Measurements from ENCODE around the gene SLC17A4. TPM values are rescaled to one million over a fixed set of nuclear protein-coding genes. Genes with fewer than 3 reads are reported as not detected.

SLC17A4 gene
- total and polyA plus RNA-seq, 2 experiments from 2014 or later = 6.3 to 9.6 TPM

- no peak for TF ChIP-seq EZH2 (IDR thresholded peaks at IDR 0.05; ENCODE audit: borderline replicate concordance)
- TF ChIP-seq EZH2phosphoT487 (IDR thresholded peaks at IDR 0.05; ENCODE audit: low read depth, severe bottlenecking, unreplicated experiment) = no peak
- TF ChIP-seq CTCF (IDR thresholded peaks at IDR 0.05; ENCODE audit: poor library complexity) = no peak
- H4K20me1 ChIP-seq (ENCODE audit: insufficient read depth, poor library complexity, severe bottlenecking) = no peaks in the 10 kb centered on the region
- H3K4me3 ChIP-seq = no peak overlapping the region
- no peak overlapping the region for H3K4me2 ChIP-seq
- H2AFZ ChIP-seq = no peak overlapping the region
- DNase-seq (ENCODE audit: low spot score) = no peak
- no peak overlapping the region for H3K27ac ChIP-seq
- H3K36me3 ChIP-seq (replicated peaks; ENCODE audit: insufficient read depth, low read depth) = no peaks in the 10 kb centered on the region
- WGBS (ENCODE audit: low lambda C conversion rate, missing lambda C conversion rate) = 92% methylated on average over 2 of the region's 2 CpGs
- no peaks in the 10 kb centered on the region for H3K9me2 ChIP-seq (replicated peaks; ENCODE audit: insufficient read depth)
- no peaks in the 10 kb centered on the region for H3K4me1 ChIP-seq (ENCODE audit: insufficient read depth)
- no peaks in the 10 kb centered on the region for H3K79me2 ChIP-seq
- H3K9me3 ChIP-seq (ENCODE audit: low read depth) = no peaks in the 10 kb centered on the region
- no peaks in the 10 kb centered on the region for H3K27me3 ChIP-seq
Observed at GRCh38 chr6:25794784-25795183, 40.2 kb downstream of the SLC17A4 start.

DNA sequence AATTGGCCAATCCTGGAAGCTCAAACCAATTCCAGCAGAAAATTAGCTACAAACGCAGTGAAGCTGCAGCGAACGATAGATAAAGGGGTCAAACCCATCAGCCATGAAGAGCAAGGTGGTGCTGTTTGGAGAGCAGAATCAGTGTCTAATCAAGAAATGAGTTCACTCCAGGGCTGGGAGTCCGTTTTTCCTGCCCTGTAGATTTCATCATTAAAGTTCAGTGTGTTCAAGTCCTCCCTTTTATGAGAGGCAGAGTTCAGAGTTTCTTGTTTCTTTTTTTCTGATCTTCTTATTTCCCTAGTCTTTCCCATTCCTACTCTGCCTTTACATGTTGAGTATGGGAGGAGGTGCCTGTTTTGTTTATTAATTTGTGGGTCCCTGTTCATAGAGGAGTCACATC, 46.9 kb downstream of the SLC17A4 start:
- Histone ChIP-seq H3K27ac (no peak overlapping the region), H3K4me3 (no peak overlapping the region), H2AFZ (no peak overlapping the region), H3K9me3 (ENCODE audit: low read depth) (no peaks in the 10 kb centered on the region), H4K20me1 (ENCODE audit: insufficient read depth, poor library complexity, severe bottlenecking) (no peaks in the 10 kb centered on the region), H3K36me3 (replicated peaks; ENCODE audit: insufficient read depth, low read depth) (no peaks in the 10 kb centered on the region), H3K27me3 (no peaks in the 10 kb centered on the region), H3K79me2 (no peaks in the 10 kb centered on the region), H3K4me1 (ENCODE audit: insufficient read depth) (no peaks in the 10 kb centered on the region), H3K9me2 (replicated peaks; ENCODE audit: insufficient read depth) (no peaks in the 10 kb centered on the region), H3K4me2 (no peak overlapping the region)
- DNase-seq (ENCODE audit: low spot score) = no peak
- TF ChIP-seq EZH2 (IDR thresholded peaks at IDR 0.05; ENCODE audit: borderline replicate concordance) (no peak), CTCF (IDR thresholded peaks at IDR 0.05; ENCODE audit: poor library complexity) (no peak), EZH2phosphoT487 (IDR thresholded peaks at IDR 0.05; ENCODE audit: low read depth, severe bottlenecking, unreplicated experiment) (no peak)
- 83% methylated on average over 4 of the region's 4 CpGs for WGBS (ENCODE audit: low lambda C conversion rate, missing lambda C conversion rate)

GRCh38 chr6:25804804-25805203, 50.3 kb downstream of the SLC17A4 start:
- no peak for TF ChIP-seq CTCF (IDR thresholded peaks at IDR 0.05; ENCODE audit: poor library complexity)
- no peak for TF ChIP-seq EZH2phosphoT487 (IDR thresholded peaks at IDR 0.05; ENCODE audit: low read depth, severe bottlenecking, unreplicated experiment)
- TF ChIP-seq EZH2 (IDR thresholded peaks at IDR 0.05; ENCODE audit: borderline replicate concordance) = no peak
- Histone ChIP-seq H2AFZ (no peak overlapping the region), H3K4me1 (ENCODE audit: insufficient read depth) (no peaks in the 10 kb centered on the region), H3K27me3 (no peaks in the 10 kb centered on the region), H3K9me3 (ENCODE audit: low read depth) (no peaks in the 10 kb centered on the region), H3K27ac (no peak overlapping the region), H3K79me2 (no peaks in the 10 kb centered on the region), H3K4me2 (no peak overlapping the region), H3K36me3 (replicated peaks; ENCODE audit: insufficient read depth, low read depth) (no peaks in the 10 kb centered on the region), H4K20me1 (ENCODE audit: insufficient read depth, poor library complexity, severe bottlenecking) (no peaks in the 10 kb centered on the region), H3K4me3 (no peak overlapping the region), H3K9me2 (replicated peaks; ENCODE audit: insufficient read depth) (no peaks in the 10 kb centered on the region)
- 73% methylated on average over 2 of the region's 2 CpGs for WGBS (ENCODE audit: low lambda C conversion rate, missing lambda C conversion rate)
- DNase-seq (ENCODE audit: low spot score) = no peak

DNA sequence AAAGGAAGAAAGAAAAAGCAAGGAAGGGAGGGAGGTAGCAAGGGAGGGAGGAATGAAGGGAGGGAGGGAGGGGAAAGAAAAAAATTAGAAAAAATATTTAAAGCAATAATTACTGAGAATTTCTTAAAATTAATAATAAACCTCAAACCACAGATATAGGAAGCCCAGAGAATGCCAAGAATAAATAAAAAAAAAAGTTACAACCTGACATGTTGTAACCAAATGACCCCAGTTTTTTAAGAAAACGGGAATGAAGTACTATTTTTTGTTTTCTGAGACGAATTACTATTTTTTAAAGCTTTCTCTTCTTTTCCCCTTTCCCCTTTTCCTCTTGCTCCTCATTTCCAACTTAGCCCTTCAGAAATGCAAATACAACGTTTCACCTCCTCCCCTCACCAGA, 60.7 kb downstream of the SLC17A4 start:
- no peaks in the 10 kb centered on the region for H3K79me2 ChIP-seq
- no peaks in the 10 kb centered on the region for H4K20me1 ChIP-seq (ENCODE audit: insufficient read depth, poor library complexity, severe bottlenecking)
- no peaks in the 10 kb centered on the region for H3K9me3 ChIP-seq (ENCODE audit: low read depth)
- WGBS (ENCODE audit: low lambda C conversion rate, missing lambda C conversion rate) = 71% methylated on average over 3 of the region's 3 CpGs
- H2AFZ ChIP-seq = no peak overlapping the region
- H3K4me3 ChIP-seq = no peak overlapping the region
- no peaks in the 10 kb centered on the region for H3K27me3 ChIP-seq
- no peaks in the 10 kb centered on the region for H3K36me3 ChIP-seq (replicated peaks; ENCODE audit: insufficient read depth, low read depth)
- no peaks in the 10 kb centered on the region for H3K4me1 ChIP-seq (ENCODE audit: insufficient read depth)
- no peak overlapping the region for H3K4me2 ChIP-seq
- no peak overlapping the region for H3K27ac ChIP-seq
- TF ChIP-seq EZH2 (IDR thresholded peaks at IDR 0.05; ENCODE audit: borderline replicate concordance) (no peak), EZH2phosphoT487 (IDR thresholded peaks at IDR 0.05; ENCODE audit: low read depth, severe bottlenecking, unreplicated experiment) (no peak)
- no peak for DNase-seq (ENCODE audit: low spot score)
- no peaks in the 10 kb centered on the region for H3K9me2 ChIP-seq (replicated peaks; ENCODE audit: insufficient read depth)

All from hepatocyte (in vitro differentiated cells).